ENCODE data around the gene DDO. TPM values are rescaled to one million over a fixed set of nuclear protein-coding genes. Genes with fewer than 3 reads are reported as not detected.

The DDO gene
- total and polyA plus RNA-seq, 2 experiments from 2014 or later, result 0.27 to 0.56 TPM

DNA sequence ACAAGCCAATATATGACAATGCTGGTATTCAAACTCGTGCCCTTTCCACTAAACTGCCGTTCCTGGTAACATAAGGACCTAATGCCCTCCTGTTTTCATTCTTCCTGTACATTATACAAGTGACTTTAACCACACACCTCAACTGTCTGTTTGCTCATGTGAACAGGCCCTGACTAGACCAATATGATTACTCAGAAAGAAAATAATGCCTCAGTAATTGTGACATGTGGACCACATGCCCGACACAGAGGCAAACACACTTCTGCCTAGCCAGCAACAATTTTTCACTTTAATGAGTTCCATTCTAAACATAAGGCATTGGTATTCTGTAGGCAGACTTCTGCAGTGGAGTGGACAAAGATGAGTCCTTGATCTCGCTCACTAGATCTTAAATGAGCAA is 31.0 kb upstream of the DDO start:
- Histone ChIP-seq H3K9me3 (ENCODE audit: low read depth) (no peaks in the 10 kb centered on the region), H3K27me3 (no peaks in the 10 kb centered on the region), H3K4me1 (ENCODE audit: low read depth) (no peaks in the 10 kb centered on the region), H3K4me3 (no peak overlapping the region), H3K27ac (no peak overlapping the region), H3K36me3 (no peaks in the 10 kb centered on the region)
- DNase-seq (ENCODE audit: low read depth in 1 of 2, low spot score in 1 of 2), result no peak
- TF ChIP-seq, protein P1, sequence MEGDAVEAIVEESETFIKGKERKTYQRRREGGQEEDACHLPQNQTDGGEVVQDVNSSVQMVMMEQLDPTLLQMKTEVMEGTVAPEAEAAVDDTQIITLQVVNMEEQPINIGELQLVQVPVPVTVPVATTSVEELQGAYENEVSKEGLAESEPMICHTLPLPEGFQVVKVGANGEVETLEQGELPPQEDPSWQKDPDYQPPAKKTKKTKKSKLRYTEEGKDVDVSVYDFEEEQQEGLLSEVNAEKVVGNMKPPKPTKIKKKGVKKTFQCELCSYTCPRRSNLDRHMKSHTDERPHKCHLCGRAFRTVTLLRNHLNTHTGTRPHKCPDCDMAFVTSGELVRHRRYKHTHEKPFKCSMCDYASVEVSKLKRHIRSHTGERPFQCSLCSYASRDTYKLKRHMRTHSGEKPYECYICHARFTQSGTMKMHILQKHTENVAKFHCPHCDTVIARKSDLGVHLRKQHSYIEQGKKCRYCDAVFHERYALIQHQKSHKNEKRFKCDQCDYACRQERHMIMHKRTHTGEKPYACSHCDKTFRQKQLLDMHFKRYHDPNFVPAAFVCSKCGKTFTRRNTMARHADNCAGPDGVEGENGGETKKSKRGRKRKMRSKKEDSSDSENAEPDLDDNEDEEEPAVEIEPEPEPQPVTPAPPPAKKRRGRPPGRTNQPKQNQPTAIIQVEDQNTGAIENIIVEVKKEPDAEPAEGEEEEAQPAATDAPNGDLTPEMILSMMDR (IDR thresholded peaks at IDR 0.05; ENCODE audit: low read depth, low read length), result no peak

DNA sequence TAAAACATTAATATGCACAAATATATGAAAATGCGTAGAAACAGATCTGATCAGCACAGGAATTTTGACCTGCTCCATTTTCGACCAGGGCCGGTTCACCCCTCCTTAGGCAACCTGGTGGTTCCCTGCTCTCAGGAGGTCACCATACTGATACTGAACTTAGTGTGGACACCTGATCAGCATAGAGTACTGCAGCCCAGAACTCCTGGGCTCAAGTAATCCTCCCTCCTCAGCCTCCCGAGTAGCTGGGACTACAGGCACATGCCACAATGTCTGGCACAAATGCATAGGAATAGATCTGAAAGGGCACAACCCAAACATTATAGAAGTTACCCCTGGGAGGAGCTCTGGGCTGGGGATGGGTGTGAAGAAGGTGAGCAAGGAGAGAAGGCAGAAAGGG is 24.7 kb upstream of the DDO start:
- TF ChIP-seq, protein P1 (IDR thresholded peaks at IDR 0.05; ENCODE audit: low read depth, low read length), result no peak
- no peak overlapping the region for H3K27ac ChIP-seq

DNA sequence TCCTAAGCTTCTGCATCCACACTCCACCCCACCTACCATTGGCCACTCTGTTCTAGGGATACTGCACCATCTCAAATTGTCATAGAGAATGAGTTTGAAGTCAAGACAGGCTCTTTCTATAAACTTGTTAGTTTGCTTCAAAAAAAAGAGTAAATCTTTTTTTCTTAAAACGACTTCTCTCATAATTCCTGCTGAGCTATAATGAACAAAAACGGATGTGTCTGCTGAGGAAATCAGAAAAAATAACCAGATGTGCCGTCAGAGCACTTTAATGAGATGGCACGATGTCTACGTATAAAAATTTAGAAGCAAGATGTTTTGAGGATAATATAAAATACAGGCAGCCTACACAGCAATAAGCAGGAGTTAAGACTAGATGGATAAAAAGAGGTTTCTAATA is 24.0 kb upstream of the DDO start:
- Histone ChIP-seq H3K4me3 (no peak overlapping the region), H3K9me3 (ENCODE audit: low read depth) (no peaks in the 10 kb centered on the region), H3K27me3 (no peaks in the 10 kb centered on the region), H3K4me1 (ENCODE audit: low read depth) (no peaks in the 10 kb centered on the region), H3K36me3 (no peaks in the 10 kb centered on the region), H3K27ac (no peak overlapping the region)
- DNase-seq (ENCODE audit: low read depth in 1 of 2, low spot score in 1 of 2), result no peak
- TF ChIP-seq, protein P1 (IDR thresholded peaks at IDR 0.05; ENCODE audit: low read depth, low read length), result no peak

More for the DNA sequence above, 24.7 kb upstream of the DDO start:
- DNase-seq (ENCODE audit: low read depth in 1 of 2, low spot score in 1 of 2), result no peak
- Histone ChIP-seq H3K4me1 (ENCODE audit: low read depth) (no peaks in the 10 kb centered on the region), H3K4me3 (no peak overlapping the region), H3K36me3 (no peaks in the 10 kb centered on the region), H3K9me3 (ENCODE audit: low read depth) (no peaks in the 10 kb centered on the region), H3K27me3 (no peaks in the 10 kb centered on the region)

DNA sequence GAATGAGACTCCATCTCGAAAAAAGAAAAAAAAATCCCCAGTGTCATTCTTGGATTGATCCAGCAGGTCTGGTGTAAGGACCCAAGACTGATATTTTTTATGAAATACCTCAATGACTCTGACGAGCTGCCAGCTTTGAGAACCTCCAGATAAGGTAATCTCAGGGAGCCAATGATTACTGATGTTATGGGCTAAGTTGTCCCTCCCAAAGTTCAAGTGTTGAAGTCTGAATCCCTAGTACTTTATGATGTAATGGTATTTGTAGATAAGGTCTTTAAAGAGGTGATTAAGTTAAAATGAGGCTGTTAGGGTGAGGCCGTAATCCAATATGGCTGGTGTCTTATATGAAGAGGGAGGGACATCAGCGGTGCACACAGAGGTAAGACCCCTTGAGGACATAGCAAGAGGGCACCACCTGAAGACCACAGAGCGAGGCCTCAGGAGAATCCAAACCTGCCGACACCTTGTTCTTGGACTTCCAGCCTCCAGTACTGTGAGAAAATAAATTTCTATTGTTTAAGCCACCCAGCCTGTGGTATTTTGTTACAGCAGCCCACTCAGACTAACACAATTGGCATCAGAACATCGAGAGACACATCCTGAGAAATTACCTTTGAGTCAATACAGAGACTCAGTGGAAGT is 19.7 kb upstream of the DDO start:
- H3K9me3 ChIP-seq (ENCODE audit: low read depth), result no peaks in the 10 kb centered on the region
- H3K36me3 ChIP-seq, result no peaks in the 10 kb centered on the region
- DNase-seq (ENCODE audit: low read depth in 1 of 2, low spot score in 1 of 2), result no peak
- H3K27ac ChIP-seq, result no peak overlapping the region
- no peak overlapping the region for H3K4me3 ChIP-seq
- TF ChIP-seq, protein P1 (IDR thresholded peaks at IDR 0.05; ENCODE audit: low read depth, low read length), result no peak
- no peaks in the 10 kb centered on the region for H3K27me3 ChIP-seq
- peaks cover 5% of the 10 kb centered on the region for H3K4me1 ChIP-seq (ENCODE audit: low read depth)

DNA sequence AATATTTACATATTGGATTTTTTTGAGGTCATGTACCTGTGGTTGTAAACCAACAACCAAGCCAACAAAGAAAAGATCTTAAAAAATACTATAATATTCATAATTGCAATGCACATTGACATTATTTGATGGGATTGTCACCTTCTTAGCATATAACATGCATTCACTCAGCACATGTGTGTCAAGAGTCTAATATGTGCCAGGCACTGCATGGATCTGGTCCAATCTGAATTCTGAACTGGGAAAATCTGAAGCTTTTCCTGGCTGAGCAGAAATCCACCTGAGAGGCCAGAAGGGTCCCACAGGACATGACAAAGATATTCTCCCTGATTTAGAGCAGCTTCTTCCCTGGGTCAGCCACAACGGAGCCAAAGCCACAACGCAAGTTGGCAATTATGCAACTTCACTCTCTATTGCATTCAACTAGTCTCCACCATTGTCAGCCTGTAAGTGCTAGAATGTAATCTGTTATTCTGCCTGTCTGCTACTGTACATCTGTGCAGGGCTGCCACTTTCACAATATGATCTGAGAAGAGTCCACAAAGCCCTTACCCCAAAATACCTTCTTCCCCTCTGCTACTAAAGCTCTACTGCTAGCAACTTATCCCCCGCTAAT is 17.0 kb upstream of the DDO start:
- Histone ChIP-seq H3K27me3 (no peaks in the 10 kb centered on the region), H3K9me3 (ENCODE audit: low read depth) (no peaks in the 10 kb centered on the region), H3K4me1 (ENCODE audit: low read depth) (peaks cover 5% of the 10 kb centered on the region), H3K36me3 (no peaks in the 10 kb centered on the region), H3K4me3 (no peak overlapping the region), H3K27ac (no peak overlapping the region)
- TF ChIP-seq, protein P1 (IDR thresholded peaks at IDR 0.05; ENCODE audit: low read depth, low read length), result no peak
- peak in 1 of 2 donors; percentile 8 for DNase-seq (ENCODE audit: low read depth in 1 of 2, low spot score in 1 of 2)
